GM19238 (cell line): ENCODE data around the gene DLGAP1.
"Not testable (repeated sequence)": the region's sequence is repeated elsewhere in the genome, so short reads cannot be mapped to it uniquely, and the experiment has no call there.

ENCODE experiments used
- DNase-seq: peaks from one replicate; pipeline ENCODE4 v3.0.0; 2011; ENCODE audit warnings: low spot score; ENCODE audit not compliant: insufficient read length

The DLGAP1 gene

DNA sequence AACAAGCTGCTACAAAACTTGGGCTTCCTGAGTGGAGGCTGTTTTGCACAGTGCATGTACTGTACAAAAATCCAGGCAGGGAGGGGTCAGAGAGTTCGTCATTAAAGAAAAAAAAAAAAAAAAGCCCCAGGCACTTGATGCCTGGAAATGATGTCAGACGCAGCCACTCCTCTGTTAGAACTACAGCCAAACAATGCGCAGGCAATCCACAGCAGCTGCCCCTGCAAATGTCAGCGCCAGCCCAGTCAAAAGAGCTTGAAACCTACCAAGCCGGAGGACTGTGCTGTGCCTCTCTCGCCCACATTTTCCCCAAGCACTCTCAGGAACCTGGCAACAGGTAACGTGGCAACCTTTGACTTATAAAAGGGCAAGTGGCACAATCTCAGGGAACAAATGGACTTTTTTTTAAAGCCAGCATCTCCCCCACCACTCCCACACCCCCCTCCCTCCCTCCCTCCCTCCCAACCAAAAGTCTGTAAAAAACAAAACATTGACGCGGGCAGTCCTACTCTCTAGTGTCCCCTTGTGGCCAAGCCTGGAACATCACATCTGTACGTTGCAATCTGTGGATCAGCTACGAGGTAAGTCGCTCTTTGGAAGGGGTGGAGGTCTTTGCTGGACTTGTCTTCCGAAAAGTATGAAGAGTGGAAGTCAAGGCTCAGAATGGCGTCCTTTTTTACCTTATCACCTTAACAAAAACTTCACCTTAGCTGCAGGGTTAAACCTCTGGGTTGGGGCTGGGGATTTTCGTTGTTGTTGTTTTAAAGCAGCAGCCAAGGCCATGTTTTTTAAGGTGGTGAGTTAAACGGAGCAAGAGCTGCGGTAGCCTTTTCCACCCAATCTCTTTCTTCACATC is 861.0 kb downstream of the DLGAP1 start:
- DNase-seq = peak; percentile 50

GRCh38 chr18:3593381-3593903 is 861.7 kb downstream of the DLGAP1 start:
- no peak for DNase-seq

- DNase-seq = no peak
These were observed 862.2 kb downstream of the DLGAP1 start for GRCh38 chr18:3592864-3593263.

DNA sequence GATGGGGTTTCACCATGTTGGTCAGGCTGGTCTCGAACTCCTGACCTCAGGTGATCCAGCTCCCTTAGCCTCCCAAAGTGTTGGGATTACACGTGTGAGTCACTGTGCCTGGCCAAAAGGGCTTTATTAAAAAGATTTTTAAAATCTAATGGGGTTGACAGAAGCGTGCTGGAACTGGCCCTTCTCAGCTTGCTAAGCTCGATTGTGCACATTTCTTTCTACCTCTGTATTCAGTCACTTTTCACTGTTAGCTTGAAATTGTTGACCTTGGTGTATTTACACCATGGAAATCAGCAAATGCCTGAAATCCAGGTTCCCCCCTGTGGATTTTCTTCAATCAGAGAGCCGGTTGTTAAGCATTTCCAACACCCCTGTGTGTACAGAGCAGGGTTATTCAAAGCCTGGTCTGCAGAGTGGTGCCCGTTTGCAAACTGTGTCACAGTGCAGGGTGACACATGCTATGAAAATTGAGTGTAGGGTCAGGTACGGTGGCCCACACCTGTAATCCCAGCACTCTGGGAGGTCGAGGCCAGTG is 864.9 kb downstream of the DLGAP1 start:
- no peak for DNase-seq

GRCh38 chr18:3585656-3586509 is 869.2 kb downstream of the DLGAP1 start:
- no peak for DNase-seq

DNA sequence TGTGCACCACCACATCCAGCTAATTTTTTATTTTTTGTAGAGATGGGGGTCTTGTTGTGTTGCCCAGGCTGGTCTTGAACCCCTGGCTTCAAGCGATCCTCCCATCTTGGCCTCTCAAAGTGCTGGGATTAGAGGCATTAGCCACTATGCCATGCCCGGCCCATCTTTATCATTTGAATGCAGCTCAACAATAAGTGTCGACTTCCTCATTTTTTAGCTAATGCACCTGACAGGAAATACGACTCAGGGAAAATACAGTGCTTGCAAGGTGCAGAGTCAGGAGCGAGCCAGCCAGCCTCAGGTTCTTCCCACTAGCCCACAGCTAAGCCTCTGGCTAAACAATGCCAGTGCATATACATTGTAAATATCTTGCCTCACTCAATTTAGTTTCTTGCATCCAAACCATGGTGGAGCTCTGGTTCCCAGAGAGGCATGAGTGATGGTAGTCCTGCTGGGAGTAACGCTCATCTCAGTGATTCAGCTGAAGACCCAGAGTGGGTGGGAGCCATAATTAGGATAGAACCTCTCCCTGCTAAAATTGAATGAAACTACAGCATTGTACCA is 870.1 kb downstream of the DLGAP1 start:
- no peak for DNase-seq

DNA sequence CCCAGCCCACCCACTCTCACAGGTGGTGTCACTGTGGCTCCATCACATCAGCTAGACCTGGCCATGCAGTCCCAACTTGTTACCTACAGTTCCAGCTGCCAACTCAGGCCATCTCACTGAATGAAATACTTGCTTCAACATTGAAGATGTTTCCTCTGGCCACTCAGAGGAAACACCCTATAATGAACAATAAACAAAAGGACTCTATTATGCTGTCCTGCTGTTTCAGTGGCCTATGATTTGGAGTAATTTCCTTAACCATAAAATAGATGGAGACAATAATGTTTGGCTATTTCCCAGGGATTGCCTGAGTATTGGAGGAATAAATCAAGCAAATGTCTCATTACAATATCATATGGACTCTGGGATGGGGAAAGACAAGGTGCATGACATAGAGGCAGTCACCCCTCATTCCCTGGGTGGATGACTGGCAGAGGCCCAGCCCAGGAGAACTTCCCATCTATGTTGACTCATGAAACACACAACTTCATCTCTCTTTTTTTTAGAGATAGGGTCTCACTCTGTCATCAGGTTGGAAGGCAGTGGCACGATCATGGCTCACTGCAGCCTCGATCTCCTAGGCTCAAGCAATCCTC is 870.7 kb downstream of the DLGAP1 start:
- DNase-seq = no peak

- DNase-seq = no peak
These were observed 871.2 kb downstream of the DLGAP1 start for GRCh38 chr18:3583873-3584247.

GRCh38 chr18:3583106-3583872 is 871.8 kb downstream of the DLGAP1 start:
- not testable (repeated sequence) for DNase-seq

DNA sequence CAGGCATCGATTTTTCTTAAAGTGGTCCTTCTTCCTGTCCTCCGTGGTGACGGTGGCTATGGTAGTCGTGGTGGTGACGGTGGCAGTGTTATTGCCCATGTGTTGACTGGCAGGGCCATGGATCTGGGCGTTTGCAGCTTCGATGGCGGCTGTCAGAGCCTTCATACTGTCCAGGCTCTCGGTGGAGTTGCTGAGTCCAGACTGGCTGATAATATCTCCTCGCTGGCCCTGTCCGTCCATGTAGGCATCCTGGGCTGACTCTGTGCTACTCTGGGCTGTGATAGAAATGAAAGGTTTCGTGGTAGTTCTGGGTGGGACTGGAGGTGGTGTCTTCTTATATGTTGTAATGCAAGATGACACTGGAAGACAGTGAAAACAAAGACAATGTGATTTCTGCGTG is 873.2 kb downstream of the DLGAP1 start:
- no peak for DNase-seq

GRCh38 chr18:3580523-3581025 is 874.5 kb downstream of the DLGAP1 start:
- not testable (repeated sequence) for DNase-seq

DNA sequence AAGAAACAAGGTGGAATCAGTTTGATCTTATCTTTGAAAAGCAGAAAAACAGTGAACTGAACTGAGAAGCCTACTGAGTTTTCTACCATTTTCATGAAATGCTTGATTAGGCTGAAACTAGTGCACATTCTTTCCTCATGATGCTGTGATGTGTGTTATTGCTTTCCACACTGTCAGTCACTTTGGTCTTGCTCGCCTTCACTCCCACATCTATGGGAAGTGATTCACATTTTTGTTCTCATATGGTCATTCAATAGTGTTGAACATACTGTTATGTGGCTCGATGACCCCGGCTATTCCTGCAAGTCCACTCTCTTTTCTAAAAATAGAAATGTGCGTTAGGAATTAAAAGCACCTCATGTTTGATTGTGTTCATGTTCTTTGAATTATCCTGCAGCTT is 875.4 kb downstream of the DLGAP1 start:
- no peak for DNase-seq

- no peak for DNase-seq
These were observed 876.5 kb downstream of the DLGAP1 start for GRCh38 chr18:3578621-3579020.

DNA sequence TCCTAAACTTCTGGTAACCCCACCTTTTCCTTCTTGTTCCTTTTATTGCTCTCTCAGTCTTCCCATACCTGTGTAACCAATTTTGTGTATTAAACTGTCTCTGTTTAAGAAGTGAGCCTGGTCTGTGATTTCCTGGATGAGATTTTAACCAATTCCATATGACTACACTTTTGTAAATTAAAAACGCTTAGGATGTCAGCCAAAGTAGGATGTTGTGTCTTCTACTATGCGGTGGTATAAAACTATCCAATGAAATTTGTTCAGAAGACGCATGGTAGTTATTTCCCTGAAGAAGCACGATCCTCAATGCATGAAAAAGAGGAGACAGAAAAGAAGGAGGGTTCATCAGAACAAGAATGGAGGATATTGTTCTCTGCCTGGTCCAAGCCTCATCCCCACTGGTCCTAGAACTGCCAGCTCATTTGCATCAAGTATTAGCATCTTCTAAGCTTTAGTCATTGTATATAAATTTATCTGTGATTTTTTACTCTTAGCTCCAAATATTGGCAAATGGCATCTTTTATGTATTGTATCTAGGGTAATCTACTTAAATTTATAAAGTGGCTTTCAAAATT is 877.7 kb downstream of the DLGAP1 start:
- no peak for DNase-seq

DNA sequence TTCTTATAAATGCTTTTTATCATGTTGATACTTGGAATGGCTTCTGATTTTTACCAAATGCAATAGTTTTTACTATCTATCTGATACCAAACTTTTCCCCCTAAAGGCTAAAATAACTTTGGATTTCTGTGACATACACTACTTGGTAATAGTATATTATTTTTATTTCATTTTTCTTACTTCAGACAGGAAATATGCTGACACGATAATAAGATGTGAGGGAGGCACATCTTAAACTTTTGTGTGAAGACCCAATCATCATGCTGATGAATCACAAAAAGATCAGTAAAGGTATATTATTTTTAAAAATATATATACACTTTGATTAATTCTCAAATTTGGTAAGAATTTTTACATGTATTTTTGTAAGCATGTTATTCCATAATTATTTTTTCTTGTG is 882.3 kb downstream of the DLGAP1 start:
- no peak for DNase-seq

DNA sequence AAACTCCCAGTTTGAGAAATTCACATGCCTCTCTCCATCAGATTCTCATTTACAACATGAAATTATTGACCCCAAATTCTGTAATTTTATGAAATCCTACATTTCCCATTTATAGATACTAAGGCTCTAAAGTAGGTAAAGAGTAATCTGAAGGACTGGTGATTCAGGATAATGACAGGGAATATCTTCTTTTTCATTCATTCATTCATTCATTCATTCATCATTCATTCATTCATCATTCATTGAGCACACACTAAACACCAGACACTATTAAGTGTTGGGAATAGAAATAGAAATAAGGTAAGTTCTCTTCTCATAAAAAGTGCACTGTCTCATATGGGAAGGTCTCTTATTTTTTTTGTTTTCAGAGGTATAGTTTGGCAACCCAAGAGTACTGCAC is 888.3 kb downstream of the DLGAP1 start:
- no peak for DNase-seq

GRCh38 chr18:3560755-3561154 is 894.4 kb downstream of the DLGAP1 start:
- DNase-seq = no peak

DNA sequence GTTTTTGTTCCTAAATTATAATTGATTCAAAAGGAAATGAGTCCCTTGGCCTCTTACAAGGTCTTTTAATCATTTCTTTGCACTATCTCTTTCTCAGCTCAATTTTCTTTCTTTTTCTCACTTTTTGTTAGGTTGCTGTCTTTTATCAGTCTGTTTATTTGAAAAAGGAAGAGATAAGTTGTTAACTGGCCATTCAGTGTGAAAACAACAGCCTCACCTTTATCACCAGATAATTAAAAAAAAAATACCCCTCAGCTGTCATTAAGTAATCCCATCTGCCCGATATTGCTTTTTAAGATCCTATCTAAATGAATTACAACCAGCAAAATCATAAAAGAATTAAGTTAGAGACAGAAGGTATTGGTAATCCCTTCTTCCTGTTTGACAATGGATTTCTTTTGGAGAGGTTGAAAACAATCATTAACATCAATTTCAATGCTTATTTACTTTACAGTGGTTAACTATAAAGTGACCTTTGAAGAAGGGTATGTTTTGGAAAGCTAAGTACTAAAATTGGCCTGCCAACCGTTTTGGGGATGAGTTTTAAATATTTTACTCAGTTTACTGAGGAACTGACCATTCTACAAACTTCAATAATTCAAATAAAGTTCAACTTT is 900.2 kb downstream of the DLGAP1 start:
- DNase-seq = no peak

- DNase-seq = no peak
These were observed 901.0 kb downstream of the DLGAP1 start for GRCh38 chr18:3554091-3554601.
